Effector memory CD8-positive, alpha-beta T cell (primary cell): Measurements from ENCODE around the gene TPPP.
"Not testable (repeated sequence)": the region's sequence is repeated elsewhere in the genome, so short reads cannot be mapped to it uniquely, and the experiment has no call there.

Experiments
- ATAC-seq: fragments of 150-1000 bp; cut with Tn5 transposase; replicated peaks from 2 replicates; pipeline ENCODE4 v1.10.0; 2021; ENCODE audit warnings: mild to moderate bottlenecking, moderate library complexity
- DNase-seq, 3 experiments: peaks; one replicate each; pipeline ENCODE4 v3.0.0; 2021
- H3K27ac Mint-ChIP-seq, 2 donors: one replicate each; pipeline ENCODE4 v1.8.0; 2022; ENCODE audit warnings: mild to moderate bottlenecking in 2 of 2, mixed read lengths in 2 of 2, moderate library complexity in 2 of 2
- H3K27me3 Mint-ChIP-seq, 2 donors: one replicate each; pipeline ENCODE4 v1.8.0; 2022; ENCODE audit warnings: mixed read lengths in 2 of 2
- H3K36me3 Mint-ChIP-seq: one replicate; pipeline ENCODE4 v1.8.0; 2022; ENCODE audit warnings: mild to moderate bottlenecking, moderate library complexity, mixed read lengths; ENCODE audit not compliant: insufficient read depth
- H3K4me1 Mint-ChIP-seq, 2 donors: one replicate each; pipeline ENCODE4 v1.8.0; 2022; ENCODE audit warnings: low read depth in 2 of 2, mixed read lengths in 2 of 2
- H3K4me3 Mint-ChIP-seq, 2 donors: one replicate each; pipeline ENCODE4 v1.8.0; 2022; ENCODE audit warnings: mild to moderate bottlenecking in 2 of 2, mixed read lengths in 2 of 2, moderate library complexity in 2 of 2
- H3K9me3 Mint-ChIP-seq, 2 donors: one replicate each; pipeline ENCODE4 v1.8.0; 2022; ENCODE audit warnings: mixed read lengths in 2 of 2

TPPP gene

GRCh38 chr5:686936-687335, 6.2 kb downstream of the TPPP start:
- not testable (repeated sequence) for H3K4me3 Mint-ChIP-seq, H3K4me1 Mint-ChIP-seq, H3K27ac Mint-ChIP-seq, H3K9me3 Mint-ChIP-seq, H3K27me3 Mint-ChIP-seq, ATAC-seq, DNase-seq
- peaks cover 24% of the 10 kb centered on the region for H3K36me3 Mint-ChIP-seq

- not testable (repeated sequence) for H3K27me3 Mint-ChIP-seq, H3K4me1 Mint-ChIP-seq, ATAC-seq, H3K4me3 Mint-ChIP-seq, DNase-seq, H3K9me3 Mint-ChIP-seq
- H3K27ac Mint-ChIP-seq: peak overlapping the region in 1 of 2 donors; percentile 23
- H3K36me3 Mint-ChIP-seq: peaks cover 26% of the 10 kb centered on the region
Measured at GRCh38 chr5:686172-686523, 7.0 kb downstream of the TPPP start.

GRCh38 chr5:685262-686171, 7.6 kb downstream of the TPPP start:
- H3K27me3 Mint-ChIP-seq: no peaks in the 10 kb centered on the region
- H3K9me3 Mint-ChIP-seq: no peaks in the 10 kb centered on the region
- no peak for DNase-seq
- H3K27ac Mint-ChIP-seq: peak overlapping the region in 1 of 2 donors; percentile 23
- H3K4me3 Mint-ChIP-seq: no peak overlapping the region
- no peaks in the 10 kb centered on the region for H3K4me1 Mint-ChIP-seq
- H3K36me3 Mint-ChIP-seq: peaks cover 33% of the 10 kb centered on the region
- no peak for ATAC-seq

GRCh38 chr5:684751-685216, 8.4 kb downstream of the TPPP start:
- ATAC-seq: no peak
- Mint-ChIP-seq H3K4me3 (no peak overlapping the region), H3K9me3 (no peaks in the 10 kb centered on the region), H3K27ac (peak overlapping the region in 1 of 2 donors; percentile 70), H3K4me1 (no peaks in the 10 kb centered on the region), H3K27me3 (no peaks in the 10 kb centered on the region), H3K36me3 (peaks cover 33% of the 10 kb centered on the region)
- no peak for DNase-seq

GRCh38 chr5:683551-684481, 9.3 kb downstream of the TPPP start:
- no peak for DNase-seq
- Mint-ChIP-seq H3K27ac (peak overlapping the region in 1 of 2 donors; percentile 70), H3K9me3 (no peaks in the 10 kb centered on the region), H3K27me3 (no peaks in the 10 kb centered on the region), H3K4me1 (no peaks in the 10 kb centered on the region), H3K36me3 (peaks cover 33% of the 10 kb centered on the region), H3K4me3 (no peak overlapping the region)
- no peak for ATAC-seq

- H3K27me3 Mint-ChIP-seq, H3K9me3 Mint-ChIP-seq, H3K4me3 Mint-ChIP-seq, H3K4me1 Mint-ChIP-seq, ATAC-seq, DNase-seq: not testable (repeated sequence)
- Mint-ChIP-seq H3K36me3 (peaks cover 33% of the 10 kb centered on the region), H3K27ac (peak overlapping the region in 1 of 2 donors; percentile 76)
Measured at GRCh38 chr5:682651-683358, 10.3 kb downstream of the TPPP start.

- H3K27me3 Mint-ChIP-seq, DNase-seq, H3K4me3 Mint-ChIP-seq, H3K9me3 Mint-ChIP-seq, ATAC-seq, H3K4me1 Mint-ChIP-seq: not testable (repeated sequence)
- Mint-ChIP-seq H3K27ac (peak overlapping the region in 1 of 2 donors; percentile 76), H3K36me3 (peaks cover 37% of the 10 kb centered on the region)
Measured at GRCh38 chr5:682216-682615, 10.9 kb downstream of the TPPP start.

- not testable (repeated sequence) for H3K4me3 Mint-ChIP-seq
Measured at GRCh38 chr5:681317-682191, 11.6 kb downstream of the TPPP start.

GRCh38 chr5:680836-681235, 12.3 kb downstream of the TPPP start:
- not testable (repeated sequence) for H3K9me3 Mint-ChIP-seq, DNase-seq, H3K4me1 Mint-ChIP-seq, H3K27me3 Mint-ChIP-seq, ATAC-seq, H3K4me3 Mint-ChIP-seq
- Mint-ChIP-seq H3K36me3 (peaks cover 46% of the 10 kb centered on the region), H3K27ac (peak overlapping the region in 1 of 2 donors; percentile 86)

More at GRCh38 chr5:681317-682191, 11.6 kb downstream of the TPPP start:
- H3K9me3 Mint-ChIP-seq, ATAC-seq, H3K4me1 Mint-ChIP-seq, DNase-seq, H3K27me3 Mint-ChIP-seq: not testable (repeated sequence)
- Mint-ChIP-seq H3K36me3 (peaks cover 43% of the 10 kb centered on the region), H3K27ac (peak overlapping the region in 1 of 2 donors; percentile 86)

GRCh38 chr5:680118-680795, 12.9 kb downstream of the TPPP start:
- ATAC-seq, DNase-seq, H3K27me3 Mint-ChIP-seq, H3K4me1 Mint-ChIP-seq, H3K4me3 Mint-ChIP-seq, H3K9me3 Mint-ChIP-seq: not testable (repeated sequence)
- H3K36me3 Mint-ChIP-seq: peaks cover 45% of the 10 kb centered on the region
- peak overlapping the region in 1 of 2 donors; percentile 86 for H3K27ac Mint-ChIP-seq

- not testable (repeated sequence) for ATAC-seq, H3K27me3 Mint-ChIP-seq, H3K4me3 Mint-ChIP-seq, H3K9me3 Mint-ChIP-seq, H3K27ac Mint-ChIP-seq, H3K4me1 Mint-ChIP-seq, DNase-seq
- peaks cover 44% of the 10 kb centered on the region for H3K36me3 Mint-ChIP-seq
Measured at GRCh38 chr5:679166-679895, 13.8 kb downstream of the TPPP start.
